ENCODE measurements around the gene ZNF784. TPM values are rescaled to one million over a fixed set of nuclear protein-coding genes. Genes with fewer than 3 reads are reported as not detected.

Gene ZNF784
- total and polyA plus RNA-seq, 2 of the 4 experiments (the other 2 are of a cell fraction) = 2.5 to 3.7 TPM

- H3K4me2 ChIP-seq (ENCODE audit: low read depth, low read length) = no peak overlapping the region
- POLR2A ChIA-PET (ENCODE audit: unreplicated experiment) = no interaction called here
These were observed 35.6 kb downstream of the ZNF784 start for GRCh38 chr19:55588738-55589137.

More at GRCh38 chr19:55588738-55589137, 35.6 kb downstream of the ZNF784 start:
- CTCF ChIA-PET = no interaction called here
- H2BK20ac ChIP-seq (ENCODE audit: low read depth, low read length) = no peak overlapping the region
- in situ Hi-C loops (cut with MboI; ENCODE audit: low sequenced_read_pairs) = no loop called here
- H2BK15ac ChIP-seq (ENCODE audit: low read depth, low read length) = no peak overlapping the region
- TF ChIP-seq NFE2L2 (IDR thresholded peaks at IDR 0.05; ENCODE audit: low read depth, low read length) (no peak), FOS (IDR thresholded peaks at IDR 0.05; ENCODE audit: low read depth, low read length) (no peak), MXI1 (IDR thresholded peaks at IDR 0.05; ENCODE audit: borderline replicate concordance, low read depth, low read length) (no peak), RCOR1 (IDR thresholded peaks at IDR 0.05; ENCODE audit: insufficient replicate concordance, low read length) (no peak), CEBPB (IDR thresholded peaks at IDR 0.05; ENCODE audit: low read depth, low read length) (no peak), MAZ (IDR thresholded peaks at IDR 0.05; ENCODE audit: borderline replicate concordance, low read depth, low read length) (no peak), CHD1 (IDR thresholded peaks at IDR 0.05; ENCODE audit: low read depth, low read length) (no peak)
- BruUV-seq (replicated peaks) = no TSS peak
- no peak overlapping the region for H3K23ac ChIP-seq (ENCODE audit: low read depth, low read length)
- H2BK5ac ChIP-seq (ENCODE audit: low read depth, low read length, poor library complexity, severe bottlenecking) = no peak overlapping the region
- H3K36me3 ChIP-seq (ENCODE audit: control insufficient read depth, insufficient read depth, low read length) = peaks cover 19% of the 10 kb centered on the region
- H2AK5ac ChIP-seq (ENCODE audit: low read depth, low read length) = no peak overlapping the region
- H3K27me3 ChIP-seq (ENCODE audit: control insufficient read depth, insufficient read depth, low read length) = no peaks in the 10 kb centered on the region
- H3K4me1 ChIP-seq (ENCODE audit: control insufficient read depth, insufficient read depth, low read length) = peaks cover 10% of the 10 kb centered on the region
- no peak overlapping the region for H2AK9ac ChIP-seq (replicated peaks; ENCODE audit: low read depth, low read length, poor library complexity)
- H2AFZ ChIP-seq (replicated peaks; ENCODE audit: low read length, poor library complexity) = no peak overlapping the region
- no peak overlapping the region for H3K56ac ChIP-seq (ENCODE audit: extremely low read depth, insufficient read depth, low read length)
- H4K91ac ChIP-seq (ENCODE audit: insufficient read depth, low read depth, low read length) = no peak overlapping the region
- H4K8ac ChIP-seq (ENCODE audit: low read depth in 2 of 2, low read length in 2 of 2) = no peak overlapping the region
- H4K20me1 ChIP-seq (ENCODE audit: insufficient read depth, low read length) = no peaks in the 10 kb centered on the region
- no peak overlapping the region for H3K4ac ChIP-seq (ENCODE audit: low read depth, low read length)
- intact Hi-C loops (cut with micrococcal nuclease) = no loop called here
- H3K79me1 ChIP-seq (ENCODE audit: low read depth in 1 of 2, low read length in 2 of 2) = no peaks in the 10 kb centered on the region; a peak in 1 of 4 replicates
- H2BK120ac ChIP-seq (ENCODE audit: low read depth, low read length) = no peak overlapping the region
- DNase-seq (no peak), ATAC-seq (ENCODE audit: low read depth) (no peak)
- dilution Hi-C loops (cut with HindIII; ENCODE audit: low sequenced_read_pairs, unreplicated experiment) = no loop called here
- no peak overlapping the region for H3K18ac ChIP-seq (ENCODE audit: low read depth, low read length)
- no peak overlapping the region for H3K14ac ChIP-seq (replicated peaks; ENCODE audit: low read depth, low read length)
- H3K9me3 ChIP-seq (ENCODE audit: control insufficient read depth, insufficient read depth, low read length) = no peaks in the 10 kb centered on the region
- no peak overlapping the region for H3K9ac ChIP-seq (ENCODE audit: low read depth, low read length)
- H3K4me3 ChIP-seq (ENCODE audit: insufficient read depth, low read depth, low read length) = no peak overlapping the region
- no peak overlapping the region for H3K27ac ChIP-seq (ENCODE audit: insufficient read depth, low read length)
- no peak overlapping the region for H4K5ac ChIP-seq (ENCODE audit: low read depth, low read length)
- H3K9me1 ChIP-seq (ENCODE audit: insufficient read depth, low read length) = peaks cover 3% of the 10 kb centered on the region
- WGBS, 2 experiments (ENCODE audit: extremely low coverage in 2 of 2, insufficient read length in 1 of 2) = 96% methylated on average over 4 of the region's 8 CpGs; no CpG with 5 or more reads in 1 of the 2 experiments

All from IMR-90 (cell line).